IMR-90 (cell line): ENCODE results near the gene SMARCAD1. TPM values are rescaled to one million over a fixed set of nuclear protein-coding genes. Genes with fewer than 3 reads are reported as not detected.

Experiments
- ATAC-seq: fragments of 200-7000 bp; cut with Tn5 transposase; 2 replicates; pipeline ENCODE4 v1.9.1; 2020; ENCODE audit warnings: low read depth, mild to moderate bottlenecking, moderate library complexity
- BruUV-seq: library from RNA; stranded (reverse); fragments of 400-500 nt; replicated peaks from 2 replicates; lab custom pipeline; 2021; lab: Mats Ljungman, UMichigan
- CTCF ChIA-PET: fragments of 300-600 bp; formaldehyde crosslinking; extraction: SDS; loops from one replicate; lab custom pipeline; 2021; ENCODE audit warnings: antibody characterized with exemption; lab: Yijun Ruan, JAX
- POLR2A ChIA-PET: fragments of 300-600 bp; sonication (Branson Sonifier 250); formaldehyde crosslinking; loops from one replicate; lab custom pipeline; 2022; ENCODE audit warnings: antibody characterized with exemption; ENCODE audit not compliant: unreplicated experiment; lab: Charles Lee
- DNase-seq: peaks from one replicate; pipeline ENCODE4 v3.0.0; 2013
- H2AFZ ChIP-seq: replicated peaks from 2 replicates; pipeline ENCODE3; 2013; ENCODE audit warnings: low read length, mild to moderate bottlenecking; ENCODE audit not compliant: poor library complexity
- H2AK5ac ChIP-seq: 2 replicates; pipeline ENCODE4 v1.6.1; 2013; ENCODE audit warnings: low read depth, low read length, inconsistent platforms
- H2AK9ac ChIP-seq: replicated peaks from 2 replicates; pipeline ENCODE3; 2013; ENCODE audit warnings: mild to moderate bottlenecking, low read depth, low read length, moderate library complexity; ENCODE audit not compliant: poor library complexity
- H2BK120ac ChIP-seq: 2 replicates; pipeline ENCODE4 v1.6.1; 2013; ENCODE audit warnings: low read depth, low read length, inconsistent platforms
- H2BK15ac ChIP-seq: 3 replicates; pipeline ENCODE4 v1.6.1; 2013; ENCODE audit warnings: low read depth, low read length, inconsistent platforms
- H2BK20ac ChIP-seq: 2 replicates; pipeline ENCODE4 v1.6.1; 2013; ENCODE audit warnings: low read depth, mild to moderate bottlenecking, inconsistent platforms, low read length, moderate library complexity
- H2BK5ac ChIP-seq: 2 replicates; pipeline ENCODE4 v1.6.1; 2013; ENCODE audit warnings: mild to moderate bottlenecking, low read depth, low read length, inconsistent platforms; ENCODE audit not compliant: poor library complexity, severe bottlenecking
- H3K14ac ChIP-seq: replicated peaks from 2 replicates; pipeline ENCODE4 v1.6.1; 2013; ENCODE audit warnings: low read depth, low read length, inconsistent platforms
- H3K18ac ChIP-seq: 2 replicates; pipeline ENCODE4 v1.6.1; 2013; ENCODE audit warnings: low read depth, low read length, control low read depth
- H3K23ac ChIP-seq: 2 replicates; pipeline ENCODE4 v1.6.1; 2013; ENCODE audit warnings: low read depth, low read length, inconsistent platforms
- H3K27ac ChIP-seq: 2 replicates; pipeline ENCODE4 v1.5.1; 2013; ENCODE audit warnings: mild to moderate bottlenecking, control low read depth, low read length; ENCODE audit not compliant: insufficient read depth
- H3K27me3 ChIP-seq: 2 replicates; pipeline ENCODE4 v1.6.1; 2013; ENCODE audit warnings: low read length; ENCODE audit not compliant: control insufficient read depth, insufficient read depth
- H3K36me3 ChIP-seq: 2 replicates; pipeline ENCODE4 v1.6.1; 2013; ENCODE audit warnings: low read length, mixed read lengths; ENCODE audit not compliant: control insufficient read depth, insufficient read depth
- H3K4ac ChIP-seq: 2 replicates; pipeline ENCODE4 v1.6.1; 2013; ENCODE audit warnings: low read depth, low read length, inconsistent platforms
- H3K4me1 ChIP-seq: 2 replicates; pipeline ENCODE4 v1.6.1; 2013; ENCODE audit warnings: low read length, mixed read lengths; ENCODE audit not compliant: control insufficient read depth, insufficient read depth
- H3K4me2 ChIP-seq: 2 replicates; pipeline ENCODE4 v1.6.1; 2013; ENCODE audit warnings: low read depth, mild to moderate bottlenecking, control low read depth, low read length, moderate library complexity
- H3K4me3 ChIP-seq: 2 replicates; pipeline ENCODE4 v1.5.1; 2013; ENCODE audit warnings: low read depth, mild to moderate bottlenecking, control low read depth, low read length, moderate library complexity; ENCODE audit not compliant: insufficient read depth
- H3K56ac ChIP-seq: 2 replicates; pipeline ENCODE4 v1.6.1; 2013; ENCODE audit warnings: low read length, inconsistent platforms; ENCODE audit not compliant: insufficient read depth; ENCODE audit errors: extremely low read depth
- H3K79me1 ChIP-seq, 2 experiments: 2 replicates each; pipeline ENCODE4 v1.6.1; 2013; ENCODE audit warnings: low read length in 2 of 2, inconsistent platforms in 1 of 2, low read depth in 1 of 2
- H3K9ac ChIP-seq: 2 replicates; pipeline ENCODE4 v1.6.1; 2013; ENCODE audit warnings: low read depth, low read length, control low read depth
- H3K9me1 ChIP-seq: 2 replicates; pipeline ENCODE4 v1.6.1; 2013; ENCODE audit warnings: low read length, inconsistent platforms; ENCODE audit not compliant: insufficient read depth
- H3K9me3 ChIP-seq: 2 replicates; pipeline ENCODE4 v1.6.1; 2013; ENCODE audit warnings: low read length; ENCODE audit not compliant: control insufficient read depth, insufficient read depth
- H4K20me1 ChIP-seq: 2 replicates; pipeline ENCODE4 v1.6.1; 2013; ENCODE audit warnings: low read length, inconsistent platforms; ENCODE audit not compliant: insufficient read depth
- H4K5ac ChIP-seq: 2 replicates; pipeline ENCODE4 v1.6.1; 2013; ENCODE audit warnings: mild to moderate bottlenecking, low read depth, low read length, control low read depth
- H4K8ac ChIP-seq, 2 experiments: 2 replicates each; pipeline ENCODE4 v1.6.1; 2013; ENCODE audit warnings: low read depth in 2 of 2, low read length in 2 of 2, control low read depth in 1 of 2, inconsistent platforms in 1 of 2
- H4K91ac ChIP-seq: 2 replicates; pipeline ENCODE4 v1.6.1; 2013; ENCODE audit warnings: low read depth, low read length, inconsistent platforms; ENCODE audit not compliant: insufficient read depth
- CHD1 ChIP-seq: IDR thresholded peaks from 2 replicates; pipeline ENCODE4 v1.6.1; 2012; ENCODE audit warnings: low read depth, low read length, improper control_type of control experiment
- CTCF ChIP-seq: conservative IDR thresholded peaks from 2 replicates; pipeline ENCODE4 v1.5.1; 2012; ENCODE audit warnings: mild to moderate bottlenecking, low read depth, low read length, improper control_type of control experiment
- FOS ChIP-seq: fragments of 150-350 bp; IDR thresholded peaks from 2 replicates; pipeline ENCODE4 v1.6.1; 2016; ENCODE audit warnings: low read depth, low read length
- MAFK ChIP-seq: IDR thresholded peaks from 2 replicates; pipeline ENCODE4 v1.6.1; 2012; ENCODE audit warnings: low read depth, low read length, improper control_type of control experiment
- MAZ ChIP-seq: IDR thresholded peaks from 2 replicates; pipeline ENCODE4 v1.6.1; 2012; ENCODE audit warnings: low read depth, mild to moderate bottlenecking, low read length, improper control_type of control experiment, moderate library complexity, borderline replicate concordance
- POLR2A ChIP-seq: IDR thresholded peaks from 2 replicates; pipeline ENCODE4 v1.6.1; 2012; ENCODE audit warnings: mild to moderate bottlenecking, low read depth, low read length
- WGBS, 2 experiments: methylation state at CpG; one replicate each; pipeline versions ENCODE4 v1.1.5 to v1.1.7; 2013; ENCODE audit warnings: missing lambda C conversion rate in 2 of 2; ENCODE audit not compliant: insufficient read length in 1 of 2; ENCODE audit errors: extremely low coverage in 2 of 2; 5-methylcytosine and 5-hydroxymethylcytosine counted together
- dilution Hi-C: fragments of 300-500 bp; cut with HindIII; formaldehyde crosslinking; loops from one replicate; pipeline ENCODE4 v1.14.3; 2018; ENCODE audit warnings: low sequenced_read_pairs; ENCODE audit not compliant: unreplicated experiment
- in situ Hi-C: fragments of 300-500 bp; cut with MboI; formaldehyde crosslinking; loops from 3 replicates; pipeline ENCODE4 v1.14.3; 2019; ENCODE audit warnings: low sequenced_read_pairs, inconsistent platforms, mixed read lengths
- intact Hi-C: fragments of 100-400 bp; cut with micrococcal nuclease; formaldehyde crosslinking; loops from 2 replicates; pipeline ENCODE4 v1.10.0; 2022
- polyA plus RNA-seq, 3 experiments: library from polyadenylated mRNA; depleted of rRNA; stranded (reverse); fragments of >200 nt; gene quantifications; 2 replicates each; pipeline ENCODE4 v1.2.3, GENCODE V29; 2012; ENCODE audit warnings: low replicate concordance in 1 of 3
- total RNA-seq: library from RNA; depleted of rRNA; stranded (reverse); fragments of >200 nt; gene quantifications from 2 replicates; pipeline ENCODE4 v1.2.3, GENCODE V29; 2012

SMARCAD1 gene
- total and polyA plus RNA-seq, 2 of the 4 experiments (the other 2 are of a cell fraction): 12.3 to 35.3 TPM

- WGBS, 2 experiments: 94% methylated on average over 24 of the region's 37 CpGs; no CpG with 5 or more reads in 1 of the 2 experiments
- intact Hi-C loops: no loop called here
- dilution Hi-C loops: no loop called here
Measured at GRCh38 chr4:94169803-94170372, 37.8 kb upstream of the SMARCAD1 start.

More at GRCh38 chr4:94169803-94170372, 37.8 kb upstream of the SMARCAD1 start:
- Histone ChIP-seq H3K23ac (no peak overlapping the region), H3K27me3 (no peaks in the 10 kb centered on the region), H2AK5ac (no peak overlapping the region), H3K9ac (no peak overlapping the region), H3K4me1 (no peaks in the 10 kb centered on the region), H3K36me3 (no peaks in the 10 kb centered on the region), H3K18ac (no peak overlapping the region), H4K20me1 (no peaks in the 10 kb centered on the region), H3K27ac (no peak overlapping the region), H4K91ac (no peak overlapping the region), H2BK20ac (no peak overlapping the region), H2AK9ac (no peak overlapping the region), H3K4me2 (no peak overlapping the region), H3K56ac (no peak overlapping the region), H3K4ac (no peak overlapping the region), H4K8ac (no peak overlapping the region), H3K9me3 (no peaks in the 10 kb centered on the region), H3K79me1 (no peaks in the 10 kb centered on the region), H2AFZ (no peak overlapping the region), H2BK120ac (no peak overlapping the region), H4K5ac (no peak overlapping the region), H3K14ac (no peak overlapping the region), H3K9me1 (no peaks in the 10 kb centered on the region), H2BK15ac (no peak overlapping the region), H3K4me3 (no peak overlapping the region), H2BK5ac (no peak overlapping the region)
- no peak for ATAC-seq
- ChIA-PET POLR2A (no interaction called here), CTCF (interaction anchor here (0.6 kb wide), 1 partner anchor 30 kb away, joined by 5 read pairs; no protein-coding TSS in a partner anchor)
- no TSS peak for BruUV-seq
- in situ Hi-C loops: no loop called here
- no peak for DNase-seq
- TF ChIP-seq MAFK (no peak), FOS (no peak), CTCF (no peak), CHD1 (no peak), MAZ (no peak), POLR2A (no peak)
